ENCODE measurements around the gene LLGL1.
A peak's percentile ranks its signal among the peaks of the same experiment; 100 is the strongest.

The LLGL1 gene

DNA sequence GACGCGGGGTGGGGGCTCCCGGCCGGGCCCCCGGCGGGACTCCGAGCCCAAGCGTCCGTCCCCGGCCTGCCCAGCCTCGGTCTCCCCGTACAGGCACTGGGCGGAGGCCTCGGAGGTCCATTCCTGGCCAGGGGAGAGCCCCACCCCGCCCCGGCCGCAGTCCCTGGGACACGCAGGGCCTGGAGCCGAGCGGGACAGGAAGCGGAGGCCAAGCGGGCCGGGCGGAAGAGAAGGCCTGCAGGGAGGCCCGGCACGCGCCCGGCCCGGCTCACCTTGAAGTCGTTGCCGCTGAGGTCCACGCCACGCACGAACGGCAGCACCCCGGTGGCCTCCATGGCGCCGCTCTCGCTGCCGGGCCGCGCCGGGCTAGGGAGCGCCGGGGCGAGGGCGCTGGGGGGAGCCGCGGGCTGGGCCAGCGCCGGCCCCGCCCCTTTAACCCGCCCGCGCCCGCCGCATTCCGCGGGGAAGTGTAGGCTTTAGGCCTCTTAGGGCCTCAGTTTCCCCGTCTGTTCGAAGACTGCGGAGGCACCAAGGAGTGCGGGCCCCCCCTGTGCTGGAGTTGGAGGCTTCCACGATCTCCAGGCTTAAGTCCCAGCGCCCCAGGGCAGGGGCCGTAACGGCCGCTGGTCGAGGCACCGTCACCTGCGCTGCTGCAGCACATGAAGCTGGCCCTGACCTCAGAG lies 33.1 kb downstream of the LLGL1 start, which contains the start of gene FLII:
Gene FLII, minus strand, starts transcription at position 383 of the 683 bp plus-strand sequence. Its CDS starts 48 bp downstream, at position 335.
- TF ChIP-seq, protein P1, sequence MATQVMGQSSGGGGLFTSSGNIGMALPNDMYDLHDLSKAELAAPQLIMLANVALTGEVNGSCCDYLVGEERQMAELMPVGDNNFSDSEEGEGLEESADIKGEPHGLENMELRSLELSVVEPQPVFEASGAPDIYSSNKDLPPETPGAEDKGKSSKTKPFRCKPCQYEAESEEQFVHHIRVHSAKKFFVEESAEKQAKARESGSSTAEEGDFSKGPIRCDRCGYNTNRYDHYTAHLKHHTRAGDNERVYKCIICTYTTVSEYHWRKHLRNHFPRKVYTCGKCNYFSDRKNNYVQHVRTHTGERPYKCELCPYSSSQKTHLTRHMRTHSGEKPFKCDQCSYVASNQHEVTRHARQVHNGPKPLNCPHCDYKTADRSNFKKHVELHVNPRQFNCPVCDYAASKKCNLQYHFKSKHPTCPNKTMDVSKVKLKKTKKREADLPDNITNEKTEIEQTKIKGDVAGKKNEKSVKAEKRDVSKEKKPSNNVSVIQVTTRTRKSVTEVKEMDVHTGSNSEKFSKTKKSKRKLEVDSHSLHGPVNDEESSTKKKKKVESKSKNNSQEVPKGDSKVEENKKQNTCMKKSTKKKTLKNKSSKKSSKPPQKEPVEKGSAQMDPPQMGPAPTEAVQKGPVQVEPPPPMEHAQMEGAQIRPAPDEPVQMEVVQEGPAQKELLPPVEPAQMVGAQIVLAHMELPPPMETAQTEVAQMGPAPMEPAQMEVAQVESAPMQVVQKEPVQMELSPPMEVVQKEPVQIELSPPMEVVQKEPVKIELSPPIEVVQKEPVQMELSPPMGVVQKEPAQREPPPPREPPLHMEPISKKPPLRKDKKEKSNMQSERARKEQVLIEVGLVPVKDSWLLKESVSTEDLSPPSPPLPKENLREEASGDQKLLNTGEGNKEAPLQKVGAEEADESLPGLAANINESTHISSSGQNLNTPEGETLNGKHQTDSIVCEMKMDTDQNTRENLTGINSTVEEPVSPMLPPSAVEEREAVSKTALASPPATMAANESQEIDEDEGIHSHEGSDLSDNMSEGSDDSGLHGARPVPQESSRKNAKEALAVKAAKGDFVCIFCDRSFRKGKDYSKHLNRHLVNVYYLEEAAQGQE (IDR thresholded peaks at IDR 0.05; ENCODE audit: insufficient read depth in 1 of 2, low read depth in 2 of 2, low read length in 2 of 2), result no peak
- TF ChIP-seq SIN3A (IDR thresholded peaks at IDR 0.05; ENCODE audit: borderline replicate concordance, insufficient read depth, low read length) (no peak), TAF1 (IDR thresholded peaks at IDR 0.05; ENCODE audit: borderline replicate concordance, insufficient read depth, low read length) (peak; percentile 15; the same call in 1 of the 2 replicates), POLR2AphosphoS5 (IDR thresholded peaks at IDR 0.05; ENCODE audit: low read depth, low read length) (no peak), FOXP2 (optimal IDR thresholded peaks at IDR 0.05; ENCODE audit: borderline replicate concordance, extremely low read depth, extremely low read length, insufficient read depth) (peak; percentile 24)

DNA sequence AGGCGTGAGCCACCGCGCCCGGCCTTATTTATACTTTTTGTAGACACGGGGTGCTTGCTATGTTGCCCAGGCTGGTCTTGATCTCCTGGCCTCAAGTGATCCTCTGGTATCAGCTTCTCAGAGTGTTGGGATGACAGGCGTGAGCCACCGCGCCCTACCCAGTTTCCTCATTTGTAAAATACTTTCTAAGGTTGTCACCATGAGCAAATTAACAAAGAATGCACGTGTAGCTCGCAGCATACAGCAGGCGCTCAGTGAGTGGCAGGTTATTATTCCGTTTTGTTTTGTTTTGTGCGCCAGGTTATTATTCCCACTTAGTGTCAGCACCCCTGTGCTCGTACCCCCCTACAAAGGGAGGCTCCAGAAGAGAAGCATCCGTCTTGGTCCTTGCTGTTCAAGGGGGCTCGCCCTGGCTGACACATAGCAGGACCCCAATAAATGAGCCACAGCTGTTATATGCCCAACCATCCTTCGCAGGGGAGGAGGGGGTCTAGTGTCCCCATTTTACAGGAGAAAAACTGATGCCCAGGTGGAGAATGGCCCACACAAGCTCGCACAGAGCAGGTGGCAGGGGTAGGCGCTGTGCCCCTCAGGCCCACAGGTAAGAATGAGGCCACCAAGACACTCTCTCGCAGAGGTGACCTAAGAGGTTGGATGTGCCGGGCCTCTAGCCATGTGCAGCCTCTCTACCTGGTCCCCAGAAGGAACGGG lies 34.3 kb downstream of the LLGL1 start:
- TF ChIP-seq, protein P1 (IDR thresholded peaks at IDR 0.05; ENCODE audit: insufficient read depth in 1 of 2, low read depth in 2 of 2, low read length in 2 of 2), result no peak
- TF ChIP-seq TAF1 (IDR thresholded peaks at IDR 0.05; ENCODE audit: borderline replicate concordance, insufficient read depth, low read length) (no peak), SIN3A (IDR thresholded peaks at IDR 0.05; ENCODE audit: borderline replicate concordance, insufficient read depth, low read length) (no peak), FOXP2 (optimal IDR thresholded peaks at IDR 0.05; ENCODE audit: borderline replicate concordance, extremely low read depth, extremely low read length, insufficient read depth) (no peak), POLR2AphosphoS5 (IDR thresholded peaks at IDR 0.05; ENCODE audit: low read depth, low read length) (no peak)

DNA sequence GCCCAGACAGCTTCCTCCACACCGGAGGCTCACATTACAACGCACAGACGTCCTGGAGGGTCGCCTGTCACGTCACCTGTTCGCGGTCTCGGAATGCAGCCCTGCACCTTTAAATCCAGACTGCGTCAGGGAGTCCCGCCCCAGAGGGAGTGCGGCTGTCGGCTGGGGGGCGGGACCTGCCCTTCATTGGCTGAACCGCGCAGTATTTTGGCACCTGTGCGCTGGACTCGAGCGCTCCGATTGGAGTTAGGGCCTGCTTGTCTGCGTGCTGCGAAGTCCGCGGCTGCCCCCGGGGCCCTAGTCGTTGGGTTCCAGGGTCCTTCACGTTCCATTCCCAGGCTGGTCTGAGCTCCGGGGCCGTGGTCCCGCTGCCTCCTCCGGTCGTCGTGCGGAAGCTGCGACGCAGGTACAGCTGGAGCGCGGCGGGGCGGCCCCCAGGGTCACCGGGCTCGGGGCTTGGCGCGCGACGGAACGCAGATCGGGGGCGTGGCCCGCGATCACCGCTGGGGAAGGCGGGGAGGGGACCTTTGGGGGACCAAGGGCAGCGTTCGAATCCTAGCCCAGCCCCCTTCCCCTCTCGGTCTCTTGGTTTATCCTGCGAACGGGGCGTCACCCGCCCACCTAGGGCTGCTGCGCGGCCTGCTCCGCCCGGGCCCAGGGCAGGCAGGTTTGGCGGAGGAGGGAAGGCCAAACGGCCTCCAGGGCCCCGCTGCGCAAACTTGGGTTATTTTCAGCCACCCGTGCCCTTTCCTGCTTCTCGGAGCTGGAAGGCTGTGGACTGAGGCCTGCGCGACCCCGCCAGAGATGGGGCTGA lies 35.1 kb downstream of the LLGL1 start, which contains the start of gene MIEF2:
Gene MIEF2, plus strand, starts transcription at position 331 of the 814 bp plus-strand sequence. CDS start 2,059 bp downstream, outside the sequence.
- TF ChIP-seq TAF1 (IDR thresholded peaks at IDR 0.05; ENCODE audit: borderline replicate concordance, insufficient read depth, low read length) (no peak), FOXP2 (optimal IDR thresholded peaks at IDR 0.05; ENCODE audit: borderline replicate concordance, extremely low read depth, extremely low read length, insufficient read depth) (peak; percentile 21), SIN3A (IDR thresholded peaks at IDR 0.05; ENCODE audit: borderline replicate concordance, insufficient read depth, low read length) (peak; percentile 22; the same call in 1 of the 2 replicates)

DNA sequence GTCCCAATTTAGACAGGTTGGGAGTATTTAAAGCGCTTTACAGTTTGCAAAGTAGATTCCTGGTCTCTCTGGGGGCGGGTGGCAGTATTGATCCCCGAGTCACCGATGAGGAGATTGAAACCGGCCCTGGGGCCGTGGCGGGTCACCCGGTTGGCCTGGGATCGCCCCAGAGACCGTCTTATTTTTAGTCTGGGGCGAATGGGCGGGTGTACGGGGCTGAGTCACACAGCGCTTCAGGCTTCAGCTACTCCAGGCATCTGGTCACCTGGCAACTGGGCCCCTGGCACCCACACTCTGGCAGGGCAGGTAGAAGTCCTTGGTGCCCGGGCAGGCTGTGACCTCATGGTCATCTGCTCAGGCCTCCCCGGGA lies 35.7 kb downstream of the LLGL1 start:
- TF ChIP-seq, protein P1 (IDR thresholded peaks at IDR 0.05; ENCODE audit: insufficient read depth in 1 of 2, low read depth in 2 of 2, low read length in 2 of 2), result no peak
- TF ChIP-seq FOXP2 (optimal IDR thresholded peaks at IDR 0.05; ENCODE audit: borderline replicate concordance, extremely low read depth, extremely low read length, insufficient read depth) (no peak), TAF1 (IDR thresholded peaks at IDR 0.05; ENCODE audit: borderline replicate concordance, insufficient read depth, low read length) (no peak), SIN3A (IDR thresholded peaks at IDR 0.05; ENCODE audit: borderline replicate concordance, insufficient read depth, low read length) (no peak)

DNA sequence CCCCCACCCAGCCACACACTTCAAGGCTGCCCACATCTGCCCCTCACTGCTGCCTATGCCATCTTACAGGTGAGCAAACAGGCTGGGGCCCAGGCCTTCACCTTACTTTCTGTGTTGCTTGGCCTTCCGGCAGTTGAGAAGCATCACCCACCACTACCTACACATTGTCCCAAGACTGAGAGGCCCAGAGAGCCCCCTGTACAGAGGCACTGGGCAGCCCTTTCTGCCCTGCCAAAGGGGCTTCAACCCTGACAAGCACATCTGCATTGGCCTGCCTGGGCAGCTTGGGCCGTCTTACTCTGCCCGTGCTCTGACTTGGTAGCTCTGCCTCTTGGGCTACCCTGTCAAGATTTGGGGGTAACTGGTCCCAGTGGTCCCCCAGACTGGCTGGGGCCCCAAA lies 36.2 kb downstream of the LLGL1 start:
- TF ChIP-seq, protein P1 (IDR thresholded peaks at IDR 0.05; ENCODE audit: insufficient read depth in 1 of 2, low read depth in 2 of 2, low read length in 2 of 2), result no peak
- TF ChIP-seq TAF1 (IDR thresholded peaks at IDR 0.05; ENCODE audit: borderline replicate concordance, insufficient read depth, low read length), result no peak
- no peak for TF ChIP-seq FOXP2 (optimal IDR thresholded peaks at IDR 0.05; ENCODE audit: borderline replicate concordance, extremely low read depth, extremely low read length, insufficient read depth)
- no peak for TF ChIP-seq POLR2AphosphoS5 (IDR thresholded peaks at IDR 0.05; ENCODE audit: low read depth, low read length)
- TF ChIP-seq SIN3A (IDR thresholded peaks at IDR 0.05; ENCODE audit: borderline replicate concordance, insufficient read depth, low read length), result no peak

Data from PFSK-1 (cell line).